Hypothalamus (tissue), 51 donors: Measurements from ENCODE around the gene SLC6A6.
"Not testable (repeated sequence)": the region's sequence is repeated elsewhere in the genome, so short reads cannot be mapped to it uniquely, and the experiment has no call there.

Source experiments
- DNase-seq, 51 donors: peaks; one replicate each; lab custom pipeline; 2025; lab: John Stamatoyannopoulos, UW

SLC6A6 gene

GRCh38 chr3:14397531-14397930, 4.9 kb upstream of the SLC6A6 start:
- DNase-seq = peak in 9 of 51 donors; percentile 9 to 35 (median 21)

- no peak for DNase-seq
Measured at GRCh38 chr3:14397940-14398796, 4.2 kb upstream of the SLC6A6 start.

- DNase-seq = no peak
Measured at GRCh38 chr3:14398797-14399106, 3.7 kb upstream of the SLC6A6 start.

GRCh38 chr3:14401692-14402303, 608 bp upstream of the SLC6A6 start:
- no peak for DNase-seq

GRCh38 chr3:14403619-14404155, 1.3 kb downstream of the SLC6A6 start:
- DNase-seq = peak in 13 of 51 donors; percentile 17 to 41 (median 31)

- DNase-seq = no peak
Measured at GRCh38 chr3:14404186-14404585, 1.8 kb downstream of the SLC6A6 start.

GRCh38 chr3:14404631-14405359, 2.4 kb downstream of the SLC6A6 start:
- no peak for DNase-seq

- peak in 1 of 51 donors; percentile 13 for DNase-seq
Measured at GRCh38 chr3:14405360-14406238, 3.2 kb downstream of the SLC6A6 start.

GRCh38 chr3:14406336-14406735, 3.9 kb downstream of the SLC6A6 start:
- no peak for DNase-seq

- DNase-seq = no peak
Measured at GRCh38 chr3:14406766-14407165, 4.4 kb downstream of the SLC6A6 start.

- DNase-seq = no peak
Measured at GRCh38 chr3:14407203-14407602, 4.8 kb downstream of the SLC6A6 start.

DNA sequence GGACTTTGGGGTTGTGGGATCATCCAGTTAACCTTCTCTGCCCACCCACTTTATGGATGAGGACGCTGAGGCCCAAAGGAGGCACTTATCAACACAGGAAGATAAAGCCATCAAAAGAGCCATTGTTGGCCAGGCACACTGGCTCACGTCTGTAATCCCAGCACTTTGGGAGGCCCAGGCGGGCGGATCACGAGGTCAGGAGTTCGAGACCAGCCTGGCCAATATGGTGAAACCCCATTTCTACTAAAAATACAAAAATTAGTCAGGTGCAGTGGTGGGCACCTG, 7.3 kb downstream of the SLC6A6 start:
- not testable (repeated sequence) for DNase-seq

DNA sequence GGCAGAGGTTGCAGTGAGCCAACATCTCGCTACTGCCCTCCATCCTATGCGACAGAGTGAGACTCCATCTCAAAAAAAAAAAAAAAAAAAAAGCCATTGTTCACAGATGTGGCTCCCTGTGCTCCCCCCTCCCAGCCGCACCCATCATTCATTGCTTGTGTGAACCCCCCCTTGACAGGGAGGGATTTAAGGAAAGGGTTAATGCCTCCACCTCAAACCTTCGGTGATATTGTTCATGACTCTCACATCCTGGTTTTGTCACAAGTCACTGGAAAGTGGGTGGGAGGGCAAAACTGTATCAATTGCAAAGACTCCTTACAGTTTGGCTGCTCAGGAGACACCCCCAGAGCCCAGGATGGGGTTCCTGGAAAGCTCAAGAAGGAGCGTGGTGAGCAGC, 7.7 kb downstream of the SLC6A6 start:
- DNase-seq = no peak

DNA sequence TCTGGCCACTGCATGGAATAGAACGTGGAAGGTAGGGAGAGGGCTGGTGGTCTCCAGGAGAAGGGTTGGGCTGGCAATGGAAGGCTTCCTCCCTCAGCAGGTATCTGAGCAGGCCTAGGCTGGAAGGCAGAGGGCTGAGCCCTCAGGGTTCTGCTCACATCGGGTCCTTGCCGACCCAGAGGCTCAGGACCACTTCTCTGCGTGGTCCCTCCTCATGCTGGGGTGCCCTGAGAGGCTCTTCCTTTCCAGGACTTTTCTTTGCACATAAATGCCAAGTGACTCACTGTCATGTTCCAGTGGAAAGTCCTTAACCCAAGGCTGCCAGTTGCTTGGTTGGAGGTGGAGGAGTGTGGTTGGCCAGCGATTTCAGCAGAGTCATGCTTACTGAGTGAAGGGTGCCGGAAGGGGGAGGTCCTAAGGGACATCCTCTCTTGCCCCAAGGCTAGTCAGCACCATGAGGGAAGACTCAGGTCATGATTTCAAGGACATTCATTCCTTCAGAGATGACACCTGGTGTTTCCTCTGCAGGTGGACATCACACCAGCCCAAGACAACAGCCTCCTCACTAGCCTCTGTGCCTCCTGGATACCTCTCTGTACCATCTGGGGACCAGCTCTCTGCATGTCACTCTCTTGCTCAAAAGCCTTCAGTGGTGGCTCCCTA, 8.2 kb downstream of the SLC6A6 start:
- DNase-seq = no peak

- no peak for DNase-seq
Measured at GRCh38 chr3:14411166-14411526, 8.7 kb downstream of the SLC6A6 start.

DNA sequence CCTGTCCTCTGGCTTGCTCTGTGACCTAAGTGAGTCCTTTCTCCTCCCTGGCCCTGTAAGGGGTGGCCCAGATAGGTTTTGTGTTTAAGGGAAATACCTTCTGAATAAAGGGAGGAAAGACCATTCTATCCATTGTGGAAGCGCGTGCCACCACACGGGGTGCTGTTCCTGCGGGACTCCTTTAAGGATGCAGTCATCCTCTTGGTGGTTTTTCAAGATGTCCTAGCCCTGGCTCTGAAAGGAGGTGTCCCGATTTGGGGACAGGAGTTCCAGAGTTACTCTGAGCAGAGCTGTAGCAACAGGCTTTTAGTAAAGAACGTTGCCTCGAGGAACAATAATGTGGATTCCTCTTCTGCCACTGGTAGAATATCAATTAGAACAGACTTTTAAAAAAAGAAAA, 9.6 kb downstream of the SLC6A6 start:
- DNase-seq = no peak

- peak in 19 of 51 donors; percentile 10 to 61 (median 31) for DNase-seq
Measured at GRCh38 chr3:14412831-14413380, 10.5 kb downstream of the SLC6A6 start.

- DNase-seq = no peak
Measured at GRCh38 chr3:14413381-14414071, 11.1 kb downstream of the SLC6A6 start.

DNA sequence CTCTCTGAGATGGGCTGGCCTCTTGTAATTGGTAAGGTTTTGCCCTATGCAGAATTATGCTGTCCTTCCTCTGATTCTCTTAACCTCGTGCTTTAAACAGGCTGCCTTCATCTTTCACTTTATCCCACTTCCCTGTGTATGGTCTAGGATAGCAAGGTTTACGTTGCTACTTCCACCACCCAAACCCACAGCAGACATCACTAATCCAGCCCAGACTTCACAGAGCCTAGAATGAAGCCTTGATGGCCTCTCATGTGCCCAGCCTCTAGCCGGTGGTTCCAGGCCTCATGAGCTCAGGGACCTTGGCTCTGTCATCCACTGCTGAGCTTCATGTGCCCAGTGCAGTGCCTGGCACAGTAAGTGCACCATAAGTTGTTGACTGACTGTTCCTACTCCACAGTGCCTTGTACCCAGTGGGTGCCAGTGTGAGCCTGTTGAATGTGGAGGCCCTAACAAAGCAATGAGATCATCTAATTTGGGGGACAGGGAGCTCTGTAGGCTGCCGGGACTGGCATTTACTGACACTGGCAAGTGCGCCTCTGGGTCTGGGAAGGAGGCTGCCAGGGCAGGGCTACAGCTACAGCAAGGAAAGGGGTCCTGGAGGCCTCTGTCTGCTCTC, 12.5 kb downstream of the SLC6A6 start:
- DNase-seq = peak in 2 of 51 donors; percentile 13 to 18
